H1 (cell line): Measurements from ENCODE around the gene POP7. TPM values are rescaled to one million over a fixed set of nuclear protein-coding genes. Genes with fewer than 3 reads are reported as not detected.

Experiments used
- CTCF ChIA-PET: fragments of 300-600 bp; sonication (Branson Sonifier 250); formaldehyde crosslinking; loops from one replicate; lab custom pipeline; 2021; ENCODE audit not compliant: partially characterized antibody; lab: Charles Lee
- POLR2A ChIA-PET: fragments of 300-600 bp; sonication (Branson Sonifier 250); formaldehyde crosslinking; loops from one replicate; lab custom pipeline; 2021; ENCODE audit warnings: inconsistent platforms; ENCODE audit not compliant: partially characterized antibody; lab: Charles Lee
- DNase-seq, 2 experiments: peaks; one replicate each; pipeline versions ENCODE4 v3.0.0 to v3.0.0-alpha.2; 2010 to 2022; ENCODE audit warnings: low spot score in 2 of 2, low read depth in 1 of 2, mixed read lengths in 1 of 2
- FAIRE-seq: peaks from 2 replicates; lab custom pipeline; 2011; peaks lifted over from hg19 to GRCh38; lab: Jason Lieb, UNC
- H2AFZ ChIP-seq: 2 replicates; pipeline ENCODE4 v1.8.1; 2012; ENCODE audit warnings: low read length, inconsistent platforms
- H2AK5ac ChIP-seq: 2 replicates; pipeline ENCODE4 v1.6.1; 2013; ENCODE audit warnings: low read depth, low read length
- H2BK120ac ChIP-seq: replicated peaks from 2 replicates; pipeline ENCODE3; 2013; ENCODE audit warnings: low read depth, low read length, inconsistent platforms
- H2BK12ac ChIP-seq: 2 replicates; pipeline ENCODE4 v1.6.1; 2013; ENCODE audit warnings: low read depth, low read length
- H2BK15ac ChIP-seq: 2 replicates; pipeline ENCODE4 v1.6.1; 2013; ENCODE audit warnings: low read length
- H2BK20ac ChIP-seq: 2 replicates; pipeline ENCODE4 v1.6.1; 2013; ENCODE audit warnings: low read length
- H2BK5ac ChIP-seq: 2 replicates; pipeline ENCODE4 v1.6.1; 2013; ENCODE audit warnings: low read depth, low read length
- H3K14ac ChIP-seq: 2 replicates; pipeline ENCODE4 v1.6.1; 2013; ENCODE audit warnings: inconsistent platforms; ENCODE audit not compliant: insufficient read length
- H3K18ac ChIP-seq: 2 replicates; pipeline ENCODE4 v1.6.1; 2013; ENCODE audit warnings: low read length; ENCODE audit errors: extremely low read depth
- H3K23ac ChIP-seq: 2 replicates; pipeline ENCODE4 v1.6.1; 2013; ENCODE audit warnings: inconsistent platforms; ENCODE audit not compliant: insufficient read length
- H3K23me2 ChIP-seq: 2 replicates; pipeline ENCODE4 v1.6.1; 2013; ENCODE audit warnings: low read depth, low read length
- H3K27ac ChIP-seq: 2 replicates; pipeline ENCODE4 v1.6.1; 2011; ENCODE audit warnings: low read depth, low read length, inconsistent platforms
- H3K27me3 ChIP-seq, 4 experiments: replicated peaks in 1 of 4; 1 replicate in 1 of 4; 2 replicates in 3 of 4; pipeline versions ENCODE4 v1.6.1 to v1.8.1; 2011 to 2013; ENCODE audit warnings: low read length in 3 of 4, mild to moderate bottlenecking in 3 of 4, inconsistent platforms in 2 of 4, mixed read lengths in 2 of 4, moderate library complexity in 1 of 4; ENCODE audit not compliant: control insufficient read depth in 3 of 4, insufficient read depth in 3 of 4; ENCODE audit errors: extremely low read depth in 1 of 4
- H3K36me3 ChIP-seq, 4 experiments: 2 replicates each; pipeline versions ENCODE4 v1.6.1 to v1.8.1; 2011 to 2013; ENCODE audit warnings: mild to moderate bottlenecking in 4 of 4, low read length in 3 of 4, moderate library complexity in 2 of 4, control low read depth in 1 of 4, inconsistent platforms in 1 of 4; ENCODE audit not compliant: insufficient read depth in 4 of 4, control insufficient read depth in 2 of 4
- H3K4ac ChIP-seq: replicated peaks from 2 replicates; pipeline ENCODE3; 2013; ENCODE audit warnings: low read length, low read depth, mixed read lengths, inconsistent platforms; ENCODE audit not compliant: insufficient read length
- H3K4me1 ChIP-seq, 4 experiments: replicated peaks in 1 of 4; 1 replicate in 1 of 4; 2 replicates in 3 of 4; pipeline versions ENCODE4 v1.6.1 to v1.8.1; 2011 to 2013; ENCODE audit warnings: low read length in 3 of 4, inconsistent platforms in 2 of 4, mixed read lengths in 1 of 4; ENCODE audit not compliant: insufficient read depth in 4 of 4, control insufficient read depth in 3 of 4
- H3K4me2 ChIP-seq, 2 experiments: 2 replicates each; pipeline versions ENCODE4 v1.6.1 to v1.8.1; 2011 to 2013; ENCODE audit warnings: low read depth in 2 of 2, low read length in 2 of 2, control low read depth in 1 of 2, inconsistent platforms in 1 of 2, mild to moderate bottlenecking in 1 of 2; ENCODE audit not compliant: insufficient read depth in 1 of 2
- H3K4me3 ChIP-seq, 4 experiments: fragments of 200-600, 300-600 bp in 1 of 4; sonication (generic), shearing (Covaris generic), sonication (Bioruptor Twin) in 1 of 4; 2 replicates each; pipeline versions ENCODE4 v1.5.1 to v1.8.1; 2011 to 2016; ENCODE audit warnings: low read length in 4 of 4, low read depth in 3 of 4, control low read depth in 2 of 4, inconsistent platforms in 2 of 4, mild to moderate bottlenecking in 2 of 4, mixed read lengths in 1 of 4, moderate library complexity in 1 of 4; ENCODE audit not compliant: insufficient read depth in 2 of 4; ENCODE audit errors: extremely low read depth in 1 of 4
- H3K56ac ChIP-seq: replicated peaks from 2 replicates; pipeline ENCODE3; 2013; ENCODE audit warnings: low read depth, mild to moderate bottlenecking, mixed read lengths, low read length, inconsistent platforms; ENCODE audit not compliant: insufficient read length
- H3K79me1 ChIP-seq: 2 replicates; pipeline ENCODE4 v1.6.1; 2013; ENCODE audit warnings: low read depth, low read length, control low read depth
- H3K79me2 ChIP-seq, 2 experiments: 2 replicates each; pipeline versions ENCODE4 v1.6.1 to v1.8.1; 2012 to 2013; ENCODE audit warnings: low read length in 2 of 2, mild to moderate bottlenecking in 2 of 2, inconsistent platforms in 1 of 2; ENCODE audit not compliant: insufficient read depth in 2 of 2, control insufficient read depth in 1 of 2
- H3K9ac ChIP-seq, 4 experiments: replicated peaks in 1 of 4; 1 replicate in 1 of 4; 2 replicates in 3 of 4; pipeline versions ENCODE4 v1.6.1 to v1.8.1; 2011 to 2013; ENCODE audit warnings: low read depth in 3 of 4, low read length in 3 of 4, control low read depth in 2 of 4, mild to moderate bottlenecking in 2 of 4, moderate library complexity in 2 of 4, inconsistent platforms in 1 of 4; ENCODE audit errors: extremely low read depth in 1 of 4
- H3K9me3 ChIP-seq, 2 experiments: 2 replicates each; pipeline versions ENCODE4 v1.6.1 to v1.8.1; 2012 to 2013; ENCODE audit warnings: mild to moderate bottlenecking in 2 of 2, moderate library complexity in 2 of 2, control low read depth in 1 of 2, inconsistent platforms in 1 of 2, low read depth in 1 of 2, low read length in 1 of 2, mixed read lengths in 1 of 2; ENCODE audit not compliant: insufficient read depth in 2 of 2
- H4K20me1 ChIP-seq, 2 experiments: replicated peaks in 1 of 2; 2 replicates each; pipeline versions ENCODE3 to v1.8.1; 2011 to 2013; ENCODE audit warnings: inconsistent platforms in 2 of 2, low read length in 2 of 2, mild to moderate bottlenecking in 1 of 2; ENCODE audit not compliant: insufficient read depth in 2 of 2, control insufficient read depth in 1 of 2
- H4K5ac ChIP-seq: 2 replicates; pipeline ENCODE4 v1.6.1; 2013; ENCODE audit warnings: low read length, low read depth, mixed read lengths, inconsistent platforms; ENCODE audit not compliant: insufficient read length
- H4K8ac ChIP-seq: 2 replicates; pipeline ENCODE4 v1.8.0; 2013; ENCODE audit warnings: mild to moderate bottlenecking, moderate library complexity, low read length, inconsistent platforms; ENCODE audit not compliant: insufficient read depth; ENCODE audit errors: extremely low read depth
- H4K91ac ChIP-seq: replicated peaks from 2 replicates; pipeline ENCODE3; 2013; ENCODE audit warnings: low read length, mixed read lengths, inconsistent platforms; ENCODE audit not compliant: insufficient read length
- CTBP2 ChIP-seq: IDR thresholded peaks from 2 replicates; pipeline ENCODE4 v1.7.0; 2011; ENCODE audit warnings: borderline replicate concordance, mild to moderate bottlenecking, moderate library complexity, mixed read lengths, low read length; ENCODE audit not compliant: insufficient read depth, insufficient read length
- EZH2 ChIP-seq: fragments of 200-600 bp; sonication (generic); IDR thresholded peaks from 2 replicates; pipeline ENCODE4 v1.7.1; 2012; ENCODE audit warnings: low read depth, mild to moderate bottlenecking, moderate library complexity, low read length, inconsistent platforms; ENCODE audit not compliant: severe bottlenecking
- FOSL1 ChIP-seq: IDR thresholded peaks from 2 replicates; pipeline ENCODE4 v1.6.1; 2011; ENCODE audit warnings: mild to moderate bottlenecking, low read depth, low read length, moderate library complexity; ENCODE audit not compliant: insufficient read depth
- NANOG ChIP-seq: IDR thresholded peaks from 2 replicates; pipeline ENCODE4 v1.6.1; 2011; ENCODE audit warnings: low read length, low read depth, mild to moderate bottlenecking, inconsistent platforms; ENCODE audit not compliant: insufficient read depth, poor library complexity, severe bottlenecking
- POLR2A ChIP-seq, 2 experiments: IDR thresholded peaks; 1 replicate in 1 of 2; 2 replicates in 1 of 2; pipeline ENCODE4 v1.6.1; 2011; ENCODE audit warnings: low read depth in 2 of 2, low read length in 2 of 2, mild to moderate bottlenecking in 2 of 2; ENCODE audit errors: control extremely low read depth in 1 of 2
- TAF1 ChIP-seq: IDR thresholded peaks from 2 replicates; pipeline ENCODE4 v1.6.1; 2011; ENCODE audit warnings: mild to moderate bottlenecking, low read depth, low read length
- TAF7 ChIP-seq: optimal IDR thresholded peaks from 2 replicates; pipeline ENCODE3; 2011; ENCODE audit warnings: low read depth, mild to moderate bottlenecking, inconsistent platforms, low read length, moderate library complexity, borderline replicate concordance
- WGBS, 2 experiments: shearing (Covaris generic) in 1 of 2; methylation state at CpG; one replicate each; pipeline versions ENCODE4 v1.1.6 to v1.1.7; 2013 to 2015; ENCODE audit warnings: low lambda C conversion rate in 2 of 2, mixed read lengths in 2 of 2, inconsistent platforms in 1 of 2, low coverage in 1 of 2, missing lambda C conversion rate in 1 of 2; ENCODE audit not compliant: insufficient replicate concordance in 2 of 2, insufficient coverage in 1 of 2, insufficient read length in 1 of 2; ENCODE audit errors: extremely low coverage in 1 of 2, missing lambda C conversion rate in 1 of 2; 5-methylcytosine and 5-hydroxymethylcytosine counted together
- polyA plus RNA-seq, 7 experiments: library from polyadenylated mRNA; depleted of rRNA in 3 of 7; stranded (reverse) in 5 of 7; unstranded in 2 of 7; fragments of >200 nt in 5 of 7; fragments of 200-250 nt in 2 of 7; gene quantifications; 1 replicate in 5 of 7; 2 replicates in 1 of 7; 4 replicates in 1 of 7; pipeline versions ENCODE4 v1.2.1 to v1.2.3, GENCODE V29; 2011 to 2013; ENCODE audit warnings: missing spikeins in 2 of 7, mixed read lengths in 2 of 7
- total RNA-seq: library from RNA; stranded (reverse); fragmentation: NEBNext Ultra II Directional; extraction: Animal tissue kit (Norgen Biotek cat#: 25700); gene quantifications from 2 replicates; pipeline ENCODE4 v1.2.1, GENCODE V29; 2021

The POP7 gene
- total and polyA plus RNA-seq, 2 of the 8 experiments (the other 6 are each of a cell fraction or from before 2014, with no cell fraction given): 92.5 to 135 TPM

GRCh38 chr7:100693312-100694097 lies 12.4 kb upstream of the POP7 start:
- H3K9me3 ChIP-seq: no peaks in the 10 kb centered on the region
- H3K18ac ChIP-seq: peak overlapping the region; percentile 87
- no peaks in the 10 kb centered on the region for H3K27me3 ChIP-seq
- H3K4me2 ChIP-seq: peak overlapping the region; percentile 83 to 88
- H4K5ac ChIP-seq: no peak overlapping the region
- peak overlapping the region; percentile 81 for H4K8ac ChIP-seq
- 2% methylated on average over 46 of the region's 81 CpGs; no CpG with 5 or more reads in 1 of the 2 experiments for WGBS, 2 experiments
- no peak overlapping the region; the same call in 1 of the 2 replicates for H2AK5ac ChIP-seq
- no peak overlapping the region for H2BK12ac ChIP-seq
- H2BK120ac ChIP-seq: no peak overlapping the region
- peaks cover 26 to 32% of the 10 kb centered on the region in 2 experiments for H4K20me1 ChIP-seq
- ChIA-PET POLR2A (interaction anchor here (0.6 to 14.3 kb wide), 15 partner anchors 12 to 264 kb away, joined by 3 to 257 read pairs (median 4); partner anchors contain the start of genes FBXO24, LRCH4, MEPCE and MOSPD3), CTCF (interaction anchor here (0.6 to 20.7 kb wide), 16 partner anchors 14 to 131 kb away, joined by 3 to 254 read pairs (median 6); partner anchors contain the start of genes MOSPD3, PCOLCE and POP7)
- H3K23ac ChIP-seq: no peak overlapping the region
- peak overlapping the region; percentile 83 to 98 (median 90) for H3K9ac ChIP-seq
- peak overlapping the region; percentile 49 for H3K4ac ChIP-seq
- peak overlapping the region; percentile 28 for H3K56ac ChIP-seq
- peaks cover 19 to 51% of the 10 kb centered on the region in 2 experiments for H3K79me2 ChIP-seq
- H3K4me1 ChIP-seq: peaks cover 6 to 20% (median 12%) of the 10 kb centered on the region in 4 experiments
- peak overlapping the region; percentile 85 for H3K27ac ChIP-seq
- H2BK15ac ChIP-seq: no peak overlapping the region
- H3K79me1 ChIP-seq: peaks cover 8% of the 10 kb centered on the region
- FAIRE-seq: no peak
- no peak overlapping the region for H2BK20ac ChIP-seq
- peaks cover 0 to 10% (median 3%) of the 10 kb centered on the region in 4 experiments; a peak in 7 of 8 replicates for H3K36me3 ChIP-seq
- H3K14ac ChIP-seq: no peak overlapping the region
- H4K91ac ChIP-seq: peak overlapping the region; percentile 76
- peak overlapping the region; percentile 83 for H2BK5ac ChIP-seq
- H3K23me2 ChIP-seq: peaks cover 15% of the 10 kb centered on the region
- DNase-seq: no peak
- H2AFZ ChIP-seq: no peak overlapping the region
- H3K4me3 ChIP-seq: peak overlapping the region; percentile 82 to 95 (median 90)
- TF ChIP-seq POLR2A (IDR thresholded peaks at IDR 0.05; ENCODE audit: control extremely low read depth in 1 of 2, low read depth in 2 of 2, low read length in 2 of 2): peak in 1 of 2 experiments; percentile 54; a peak in 1 of 3 replicates
- TF ChIP-seq TAF7: no peak
- TF ChIP-seq FOSL1: no peak
- TF ChIP-seq CTBP2: no peak
- TF ChIP-seq EZH2: no peak
- no peak for TF ChIP-seq NANOG
- peak; percentile 33; the same call in 1 of the 2 replicates for TF ChIP-seq TAF1
